H9 (cell line): ENCODE measurements around the gene MADCAM1. TPM values are rescaled to one million over a fixed set of nuclear protein-coding genes. Genes with fewer than 3 reads are reported as not detected.

ENCODE experiments used
- DNase-seq: peaks from one replicate; pipeline ENCODE4 v3.0.0-alpha.2; 2017
- H2AFZ ChIP-seq: one replicate; pipeline ENCODE4 v1.6.1; 2013; ENCODE audit warnings: mild to moderate bottlenecking, low read length, control low read depth, moderate library complexity
- H2AK5ac ChIP-seq: 2 replicates; pipeline ENCODE4 v1.6.1; 2013; ENCODE audit warnings: low read length, control low read depth, mixed read lengths; ENCODE audit not compliant: insufficient read length
- H2BK120ac ChIP-seq: one replicate; pipeline ENCODE4 v1.6.1; 2013; ENCODE audit warnings: low read depth, mild to moderate bottlenecking, low read length, control low read depth, inconsistent platforms; ENCODE audit not compliant: poor library complexity, severe bottlenecking
- H2BK12ac ChIP-seq: 2 replicates; pipeline ENCODE4 v1.6.1; 2013; ENCODE audit warnings: low read length, control low read depth, mixed read lengths, low read depth; ENCODE audit not compliant: insufficient read length
- H2BK15ac ChIP-seq: 2 replicates; pipeline ENCODE4 v1.6.1; 2013; ENCODE audit warnings: low read depth, low read length, control low read depth
- H2BK20ac ChIP-seq: one replicate; pipeline ENCODE4 v1.6.1; 2013; ENCODE audit warnings: low read depth, mild to moderate bottlenecking, low read length, control low read depth, inconsistent platforms; ENCODE audit not compliant: poor library complexity, severe bottlenecking
- H2BK5ac ChIP-seq: 2 replicates; pipeline ENCODE4 v1.6.1; 2013; ENCODE audit warnings: low read length, control low read depth, mixed read lengths; ENCODE audit not compliant: insufficient read length
- H3K14ac ChIP-seq: 2 replicates; pipeline ENCODE4 v1.6.1; 2013; ENCODE audit warnings: low read length, control low read depth; ENCODE audit not compliant: insufficient read depth
- H3K18ac ChIP-seq: 2 replicates; pipeline ENCODE4 v1.6.1; 2013; ENCODE audit warnings: low read depth, mild to moderate bottlenecking, mixed read lengths, low read length, control low read depth; ENCODE audit not compliant: insufficient read length
- H3K23ac ChIP-seq: 2 replicates; pipeline ENCODE4 v1.6.1; 2013; ENCODE audit warnings: low read length, control low read depth, mixed read lengths, low read depth; ENCODE audit not compliant: insufficient read length
- H3K23me2 ChIP-seq: 2 replicates; pipeline ENCODE4 v1.6.1; 2013; ENCODE audit warnings: low read depth, mild to moderate bottlenecking, mixed read lengths, low read length, control low read depth; ENCODE audit not compliant: insufficient read length, poor library complexity, severe bottlenecking
- H3K27ac ChIP-seq: 2 replicates; pipeline ENCODE4 v1.5.1; 2013; ENCODE audit warnings: low read length, control low read depth, mixed read lengths, low read depth; ENCODE audit not compliant: insufficient read length
- H3K27me3 ChIP-seq: 2 replicates; pipeline ENCODE4 v1.6.1; 2013; ENCODE audit warnings: low read length, control low read depth, inconsistent platforms; ENCODE audit not compliant: insufficient read depth
- H3K4ac ChIP-seq: 2 replicates; pipeline ENCODE4 v1.6.1; 2013; ENCODE audit warnings: low read depth, mild to moderate bottlenecking, control low read depth, inconsistent platforms, low read length, moderate library complexity
- H3K4me1 ChIP-seq: 2 replicates; pipeline ENCODE4 v1.6.1; 2013; ENCODE audit warnings: low read length, control low read depth, inconsistent platforms; ENCODE audit not compliant: insufficient read depth
- H3K4me2 ChIP-seq: 2 replicates; pipeline ENCODE4 v1.6.1; 2013; ENCODE audit warnings: low read length, control low read depth, mixed read lengths; ENCODE audit not compliant: insufficient read length, insufficient read depth
- H3K56ac ChIP-seq: 2 replicates; pipeline ENCODE4 v1.6.1; 2013; ENCODE audit warnings: low read depth, mild to moderate bottlenecking, mixed read lengths, low read length, control low read depth; ENCODE audit not compliant: insufficient read length
- H3K79me1 ChIP-seq: 2 replicates; pipeline ENCODE4 v1.6.1; 2013; ENCODE audit warnings: low read depth, mild to moderate bottlenecking, moderate library complexity, low read length, control low read depth, inconsistent platforms; ENCODE audit not compliant: insufficient read depth, poor library complexity, severe bottlenecking
- H3K79me2 ChIP-seq: 2 replicates; pipeline ENCODE4 v1.6.1; 2013; ENCODE audit warnings: low read length, control low read depth, inconsistent platforms; ENCODE audit not compliant: insufficient read depth
- H3K9ac ChIP-seq: 2 replicates; pipeline ENCODE4 v1.6.1; 2013; ENCODE audit warnings: low read length, control low read depth, mixed read lengths; ENCODE audit not compliant: insufficient read length; ENCODE audit errors: extremely low read depth
- H3K9me3 ChIP-seq: one replicate; pipeline ENCODE4 v1.6.1; 2013; ENCODE audit warnings: low read depth, low read length, inconsistent platforms; ENCODE audit not compliant: control insufficient read depth
- H3T11ph ChIP-seq: one replicate; pipeline ENCODE4 v1.6.1; 2013; ENCODE audit warnings: mild to moderate bottlenecking, low read length, control low read depth, inconsistent platforms
- H4K20me1 ChIP-seq: one replicate; pipeline ENCODE4 v1.6.1; 2013; ENCODE audit not compliant: control insufficient read depth, insufficient read length, insufficient read depth
- H4K5ac ChIP-seq: 2 replicates; pipeline ENCODE4 v1.6.1; 2013; ENCODE audit warnings: low read depth, mild to moderate bottlenecking, mixed read lengths, low read length, control low read depth; ENCODE audit not compliant: insufficient read length
- H4K8ac ChIP-seq: replicated peaks from 2 replicates; pipeline ENCODE4 v1.6.1; 2013; ENCODE audit warnings: low read length, control low read depth, mixed read lengths, low read depth; ENCODE audit not compliant: insufficient read length
- H4K91ac ChIP-seq: 2 replicates; pipeline ENCODE4 v1.6.1; 2013; ENCODE audit warnings: low read depth, mild to moderate bottlenecking, moderate library complexity, mixed read lengths, low read length, control low read depth; ENCODE audit not compliant: insufficient read length
- H3K27ac Mint-ChIP-seq, 3 experiments: 2 replicates in 2 of 3; 3 replicates in 1 of 3; pipeline ENCODE4 v1.8.0; 2020 to 2021; ENCODE audit warnings: mixed read lengths in 3 of 3, mild to moderate bottlenecking in 1 of 3, moderate library complexity in 1 of 3
- H3K27me3 Mint-ChIP-seq: 2 replicates; pipeline ENCODE4 v1.8.0; 2021; ENCODE audit warnings: low read depth, mild to moderate bottlenecking, moderate library complexity, mixed read lengths
- H3K36me3 Mint-ChIP-seq, 3 experiments: 2 replicates in 2 of 3; 3 replicates in 1 of 3; pipeline ENCODE4 v1.8.0; 2020 to 2021; ENCODE audit warnings: low read depth in 3 of 3, mixed read lengths in 3 of 3; ENCODE audit not compliant: insufficient read depth in 1 of 3
- H3K4me1 Mint-ChIP-seq, 2 experiments: 2 replicates each; pipeline ENCODE4 v1.8.0; 2020; ENCODE audit warnings: mixed read lengths in 2 of 2
- H3K4me3 Mint-ChIP-seq, 2 experiments: 2 replicates in 1 of 2; 3 replicates in 1 of 2; pipeline ENCODE4 v1.8.0; 2020 to 2021; ENCODE audit warnings: mild to moderate bottlenecking in 2 of 2, mixed read lengths in 2 of 2, moderate library complexity in 1 of 2
- H3K9me3 Mint-ChIP-seq, 2 experiments: 2 replicates in 1 of 2; 3 replicates in 1 of 2; pipeline ENCODE4 v1.8.0; 2020; ENCODE audit warnings: mild to moderate bottlenecking in 2 of 2, mixed read lengths in 2 of 2, moderate library complexity in 1 of 2
- CTCF ChIP-seq: fragments of 200-600 bp; sonication (generic); conservative IDR thresholded peaks from 3 replicates; pipeline ENCODE4 v1.8.0; 2021; ENCODE audit warnings: antibody characterized with exemption, mild to moderate bottlenecking
- WGBS: extraction: QIAGEN DNeasy Blood & Tissue Kit; methylation state at CpG from one replicate; pipeline ENCODE4 v1.1.7; 2013; ENCODE audit warnings: missing lambda C conversion rate, low lambda C conversion rate, mixed read lengths; ENCODE audit not compliant: insufficient read length; ENCODE audit errors: extremely low coverage; 5-methylcytosine and 5-hydroxymethylcytosine counted together
- total RNA-seq: library from RNA; stranded (reverse); gene quantifications from 2 replicates; pipeline ENCODE4 v1.2.1, GENCODE V29; 2021

The MADCAM1 gene
- total RNA-seq, 1 experiment from 2014 or later: 1.2 TPM

GRCh38 chr19:458091-459042, 37.9 kb upstream of the MADCAM1 start:
- H3K18ac ChIP-seq: no peak overlapping the region
- H2BK20ac ChIP-seq: no peak overlapping the region
- H4K8ac ChIP-seq: no peak overlapping the region
- peaks cover 31% of the 10 kb centered on the region for H3K27me3 Mint-ChIP-seq
- H3K27ac Mint-ChIP-seq: no peak overlapping the region
- peaks cover 0 to 2% (median 0%) of the 10 kb centered on the region in 3 experiments; a peak in 1 of 7 replicates for H3K36me3 Mint-ChIP-seq
- H3K27ac ChIP-seq: no peak overlapping the region
- no peak overlapping the region for H2AFZ ChIP-seq
- peaks cover 4 to 7% of the 10 kb centered on the region in 2 experiments; a peak in 3 of 4 replicates for H3K4me1 Mint-ChIP-seq
- DNase-seq: no peak
- no peak overlapping the region for H3K9ac ChIP-seq
- no peak overlapping the region for H2BK15ac ChIP-seq
- H3K23ac ChIP-seq: no peak overlapping the region
- no peaks in the 10 kb centered on the region for H3K9me3 ChIP-seq
- H3K14ac ChIP-seq: no peak overlapping the region
- no peak overlapping the region for H3T11ph ChIP-seq
- no peaks in the 10 kb centered on the region for H3K79me2 ChIP-seq
- H3K4me1 ChIP-seq: no peaks in the 10 kb centered on the region
- no CpG with 5 or more reads among the region's 89 CpGs for WGBS
- TF ChIP-seq CTCF: no peak
- H3K23me2 ChIP-seq: peaks cover 10% of the 10 kb centered on the region
- H2BK5ac ChIP-seq: no peak overlapping the region
- H2AK5ac ChIP-seq: no peak overlapping the region
- H3K4me3 Mint-ChIP-seq: no peak overlapping the region; a peak in 1 of 5 replicates
- peaks cover 0 to 2% of the 10 kb centered on the region in 2 experiments; a peak in 1 of 5 replicates for H3K9me3 Mint-ChIP-seq
- no peaks in the 10 kb centered on the region; the same call in 1 of the 2 replicates for H3K27me3 ChIP-seq
- H2BK120ac ChIP-seq: no peak overlapping the region
- H3K4ac ChIP-seq: no peak overlapping the region
- H4K20me1 ChIP-seq: no peaks in the 10 kb centered on the region
- H4K91ac ChIP-seq: no peak overlapping the region
- H3K79me1 ChIP-seq: no peaks in the 10 kb centered on the region
- H4K5ac ChIP-seq: no peak overlapping the region
- H3K4me2 ChIP-seq: no peak overlapping the region
- H3K56ac ChIP-seq: no peak overlapping the region
- no peak overlapping the region for H2BK12ac ChIP-seq
